Tibial nerve (tissue), 4 donors: ENCODE measurements around the gene CENPT. TPM values are rescaled to one million over a fixed set of nuclear protein-coding genes. Genes with fewer than 3 reads are reported as not detected.

Source experiments
- DNase-seq, 2 donors: peaks; one replicate each; pipeline ENCODE4 v3.0.0-alpha.2; 2019; ENCODE audit warnings: low spot score in 2 of 2
- H3K27ac ChIP-seq, 4 donors: fragments of 200-600 bp; sonication (generic) in 3 of 4; one replicate each; pipeline ENCODE4 v1.5.1; 2017 to 2019; ENCODE audit warnings: mild to moderate bottlenecking in 1 of 4
- H3K27me3 ChIP-seq, 2 donors: fragments of 200-600 bp; sonication (generic) in 1 of 2; one replicate each; pipeline versions ENCODE4 v1.5.1 to v1.6.0; 2017 to 2019
- H3K36me3 ChIP-seq, 3 donors: fragments of 200-600 bp; sonication (generic); one replicate each; pipeline ENCODE4 v1.5.1; 2018 to 2019
- H3K4me1 ChIP-seq, 4 donors: fragments of 200-600 bp; sonication (generic) in 3 of 4; one replicate each; pipeline ENCODE4 v1.5.1; 2017 to 2019
- H3K4me3 ChIP-seq, 4 donors: fragments of 200-600 bp; sonication (generic) in 3 of 4; one replicate each; pipeline ENCODE4 v1.5.1; 2017 to 2019; ENCODE audit warnings: mild to moderate bottlenecking in 1 of 4, moderate library complexity in 1 of 4
- H3K9me3 ChIP-seq, 4 donors: fragments of 200-600 bp; sonication (generic) in 3 of 4; one replicate each; pipeline ENCODE4 v1.5.1; 2017 to 2019
- EP300 ChIP-seq, 2 donors: sonication (generic); formaldehyde crosslinking; IDR thresholded peaks; one replicate each; pipeline ENCODE4 v1.6.1; 2017; ENCODE audit warnings: antibody characterized with exemption in 2 of 2, mild to moderate bottlenecking in 1 of 2
- POLR2A ChIP-seq, 2 donors: fragments of 450-650 bp; IDR thresholded peaks; one replicate each; pipeline ENCODE4 v1.6.1; 2017; ENCODE audit warnings: antibody characterized with exemption in 2 of 2, mild to moderate bottlenecking in 2 of 2, moderate library complexity in 2 of 2
- WGBS, 2 donors: methylation state at CpG; one replicate each; pipeline ENCODE4 v1.1.5; 2018; 5-methylcytosine and 5-hydroxymethylcytosine counted together
- total RNA-seq, 4 donors: library from RNA; depleted of rRNA; stranded (reverse); fragments of >200 nt; gene quantifications; one replicate each; pipeline ENCODE4 v1.1.0, GENCODE V29; 2016
- TF ChIP-seq, protein P1 (sequence below), 5 experiments: fragments of 200-600 bp in 3 of 5; fragments of 450-650 bp in 2 of 5; sonication (generic) in 3 of 5; IDR thresholded peaks; one replicate each; pipeline ENCODE4 v1.5.1; 2016 to 2019; ENCODE audit warnings: antibody characterized with exemption in 5 of 5, mild to moderate bottlenecking in 3 of 5, moderate library complexity in 2 of 5

Gene CENPT
- total RNA-seq, 4 donors from 2014 or later: 51.3 to 101 (median 59.2) TPM

GRCh38 chr16:67862623-67863583 is 15.4 kb upstream of the CENPT start:
- peak; percentile 51 to 57 for DNase-seq
- Histone ChIP-seq H3K27ac (peak overlapping the region; percentile 50 to 88 (median 68)), H3K9me3 (no peaks in the 10 kb centered on the region), H3K27me3 (no peaks in the 10 kb centered on the region), H3K4me3 (no peak overlapping the region), H3K4me1 (peaks cover 0 to 59% (median 24%) of the 10 kb centered on the region in 4 donors), H3K36me3 (peaks cover 0 to 32% (median 0%) of the 10 kb centered on the region in 3 donors)
- WGBS, 2 donors: 60 to 66% methylated on average over 11 of the region's 11 CpGs
- TF ChIP-seq, protein P1, sequence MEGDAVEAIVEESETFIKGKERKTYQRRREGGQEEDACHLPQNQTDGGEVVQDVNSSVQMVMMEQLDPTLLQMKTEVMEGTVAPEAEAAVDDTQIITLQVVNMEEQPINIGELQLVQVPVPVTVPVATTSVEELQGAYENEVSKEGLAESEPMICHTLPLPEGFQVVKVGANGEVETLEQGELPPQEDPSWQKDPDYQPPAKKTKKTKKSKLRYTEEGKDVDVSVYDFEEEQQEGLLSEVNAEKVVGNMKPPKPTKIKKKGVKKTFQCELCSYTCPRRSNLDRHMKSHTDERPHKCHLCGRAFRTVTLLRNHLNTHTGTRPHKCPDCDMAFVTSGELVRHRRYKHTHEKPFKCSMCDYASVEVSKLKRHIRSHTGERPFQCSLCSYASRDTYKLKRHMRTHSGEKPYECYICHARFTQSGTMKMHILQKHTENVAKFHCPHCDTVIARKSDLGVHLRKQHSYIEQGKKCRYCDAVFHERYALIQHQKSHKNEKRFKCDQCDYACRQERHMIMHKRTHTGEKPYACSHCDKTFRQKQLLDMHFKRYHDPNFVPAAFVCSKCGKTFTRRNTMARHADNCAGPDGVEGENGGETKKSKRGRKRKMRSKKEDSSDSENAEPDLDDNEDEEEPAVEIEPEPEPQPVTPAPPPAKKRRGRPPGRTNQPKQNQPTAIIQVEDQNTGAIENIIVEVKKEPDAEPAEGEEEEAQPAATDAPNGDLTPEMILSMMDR (IDR thresholded peaks at IDR 0.05): no peak
- no peak for TF ChIP-seq POLR2A (IDR thresholded peaks at IDR 0.05)
- peak in 1 of 2 donors; percentile 44 for TF ChIP-seq EP300 (IDR thresholded peaks at IDR 0.05)

GRCh38 chr16:67861877-67862276 is 14.4 kb upstream of the CENPT start:
- no peak for DNase-seq
- no peak for TF ChIP-seq EP300 (IDR thresholded peaks at IDR 0.05)
- no peak for TF ChIP-seq POLR2A (IDR thresholded peaks at IDR 0.05)
- TF ChIP-seq, protein P1 (IDR thresholded peaks at IDR 0.05): no peak
- Histone ChIP-seq H3K36me3 (peaks cover 0 to 22% (median 0%) of the 10 kb centered on the region in 3 donors), H3K9me3 (no peaks in the 10 kb centered on the region), H3K27ac (peak overlapping the region in 2 of 4 donors; percentile 78 to 88), H3K27me3 (no peaks in the 10 kb centered on the region), H3K4me1 (peaks cover 0 to 69% (median 33%) of the 10 kb centered on the region in 4 donors), H3K4me3 (no peak overlapping the region)
- WGBS, 2 donors: 74 to 85% methylated on average over 6 of the region's 6 CpGs

GRCh38 chr16:67860589-67861398 is 13.3 kb upstream of the CENPT start:
- H3K4me1 ChIP-seq: peaks cover 0 to 78% (median 35%) of the 10 kb centered on the region in 4 donors
- TF ChIP-seq EP300 (IDR thresholded peaks at IDR 0.05): no peak
- TF ChIP-seq POLR2A (IDR thresholded peaks at IDR 0.05): no peak
- TF ChIP-seq, protein P1 (IDR thresholded peaks at IDR 0.05): no peak
- H3K9me3 ChIP-seq: no peaks in the 10 kb centered on the region
- H3K27me3 ChIP-seq: no peaks in the 10 kb centered on the region
- H3K36me3 ChIP-seq: peaks cover 0 to 11% (median 0%) of the 10 kb centered on the region in 3 donors
- no peak for DNase-seq
- peak overlapping the region in 2 of 4 donors; percentile 78 to 88 for H3K27ac ChIP-seq
- 52 to 67% methylated on average over 6 to 8 of the region's 8 CpGs for WGBS, 2 donors
- no peak overlapping the region for H3K4me3 ChIP-seq

DNA sequence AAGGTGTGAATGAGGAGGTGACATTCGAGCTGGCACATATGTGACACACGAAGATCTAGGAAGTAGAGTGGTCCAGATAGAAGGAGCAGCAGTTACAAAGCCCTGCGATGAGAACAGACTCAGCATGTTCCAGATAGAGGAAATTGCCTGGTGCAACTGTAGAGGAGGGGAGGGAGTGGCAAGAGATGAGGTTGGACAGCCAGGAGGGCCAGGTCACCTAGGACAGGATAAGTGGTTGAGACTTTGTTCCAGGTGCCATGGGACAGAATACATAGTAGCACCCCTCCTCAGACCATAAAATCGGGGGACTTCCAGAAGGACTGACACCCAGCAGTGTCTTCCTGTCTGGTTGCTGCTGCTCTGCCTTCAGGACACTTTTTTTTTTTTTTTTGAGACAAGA is 11.0 kb upstream of the CENPT start:
- no peak overlapping the region for H3K4me3 ChIP-seq
- peaks cover 0 to 71% (median 29%) of the 10 kb centered on the region in 4 donors for H3K4me1 ChIP-seq
- WGBS, 2 donors: 76 to 87% methylated on average over 4 of the region's 4 CpGs
- peak overlapping the region; percentile 3 to 85 (median 76) for H3K27ac ChIP-seq
- no peaks in the 10 kb centered on the region for H3K9me3 ChIP-seq
- DNase-seq: no peak
- no peaks in the 10 kb centered on the region for H3K36me3 ChIP-seq
- TF ChIP-seq, protein P1 (IDR thresholded peaks at IDR 0.05): no peak
- TF ChIP-seq POLR2A (IDR thresholded peaks at IDR 0.05) (no peak), EP300 (IDR thresholded peaks at IDR 0.05) (no peak)
- no peaks in the 10 kb centered on the region for H3K27me3 ChIP-seq
